ENCODE results near the gene CTSD.

Gene CTSD

GRCh38 chr11:1744891-1745700 is 18.6 kb downstream of the CTSD start:
- no peak for DNase-seq (ENCODE audit: low read depth)

DNA sequence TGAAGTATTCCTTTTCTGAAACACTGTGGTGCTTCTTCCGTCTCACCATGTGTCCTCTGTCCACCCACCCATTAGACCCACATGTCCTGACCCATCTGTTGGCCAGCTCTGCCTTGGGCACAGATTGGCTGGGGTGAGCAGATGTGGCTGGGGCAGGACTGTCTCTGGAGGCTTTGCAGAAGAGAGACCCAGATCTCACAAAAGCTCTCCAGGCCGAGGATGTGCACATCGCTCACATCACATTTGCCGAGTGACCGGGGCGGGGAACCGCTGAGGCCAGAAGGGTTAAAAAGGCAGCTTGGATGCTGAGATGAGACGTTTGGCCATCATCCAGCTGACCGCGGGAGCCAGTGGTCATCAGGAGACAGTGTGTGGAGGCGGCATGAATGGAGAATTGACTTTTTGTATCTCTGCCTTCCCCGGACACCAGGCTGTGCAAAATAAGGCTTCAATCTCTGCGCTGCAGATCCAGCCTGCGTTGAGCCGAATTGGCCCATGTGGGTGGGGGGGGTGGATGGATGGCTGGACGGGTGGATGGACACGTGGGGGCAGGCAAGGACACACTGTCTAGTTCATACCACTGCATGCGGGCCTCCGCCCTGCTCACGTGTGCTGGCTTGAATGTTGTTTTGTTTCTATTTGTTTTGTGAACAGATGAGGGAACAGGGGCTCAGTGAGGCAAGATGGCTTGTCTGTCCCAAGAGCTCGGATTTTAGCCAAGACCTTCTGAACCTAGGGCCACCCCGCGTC is 19.4 kb downstream of the CTSD start:
- no peak for DNase-seq (ENCODE audit: low read depth)

- DNase-seq (ENCODE audit: low read depth) = no peak
Observed at GRCh38 chr11:1743585-1744136, 20.1 kb downstream of the CTSD start.

- DNase-seq (ENCODE audit: low read depth) = no peak
Observed at GRCh38 chr11:1742869-1743584, 20.7 kb downstream of the CTSD start.

DNA sequence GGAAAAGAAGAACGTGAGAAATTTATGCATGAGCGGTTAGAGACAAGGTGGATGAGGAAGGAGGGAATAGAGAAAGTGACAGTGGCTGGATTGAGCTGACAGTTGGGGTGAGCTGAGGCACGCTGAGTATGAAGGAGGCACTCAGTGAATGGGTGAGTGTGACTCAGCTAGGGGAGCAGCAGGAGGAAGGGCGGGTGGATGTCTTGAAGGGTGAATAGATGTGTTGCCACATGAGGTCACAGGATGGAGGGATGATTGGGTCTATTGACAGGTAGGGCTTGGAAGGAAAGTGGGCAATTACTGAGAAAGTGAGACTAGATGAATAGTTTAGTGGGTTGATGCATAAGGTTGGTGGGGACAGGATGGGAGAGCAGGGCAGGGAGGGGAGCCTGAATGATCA is 21.4 kb downstream of the CTSD start:
- no peak for DNase-seq (ENCODE audit: low read depth)

GRCh38 chr11:1741741-1742140 is 22.0 kb downstream of the CTSD start:
- DNase-seq (ENCODE audit: low read depth) = no peak

- no peak for DNase-seq (ENCODE audit: low read depth)
Observed at GRCh38 chr11:1740786-1741530, 22.8 kb downstream of the CTSD start.

DNA sequence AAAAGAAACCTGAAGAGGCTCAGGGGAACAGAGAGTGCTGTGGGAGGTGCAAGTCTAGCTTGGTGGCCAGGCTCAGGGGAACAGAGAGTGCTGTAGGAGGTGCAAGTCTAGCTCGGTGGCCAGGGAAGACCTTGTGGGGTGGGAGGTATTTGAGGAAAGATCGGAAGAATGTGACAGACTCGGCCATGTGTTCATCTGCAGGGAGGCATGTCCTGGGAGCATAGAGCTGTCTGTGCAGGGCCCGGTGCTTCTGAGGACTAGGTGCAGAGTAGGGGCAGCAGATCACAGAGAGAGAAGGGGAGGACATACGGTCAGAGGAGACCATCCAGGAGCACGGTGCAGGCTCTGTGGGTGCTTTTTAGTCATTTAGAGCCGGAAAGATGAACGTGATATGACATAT is 24.2 kb downstream of the CTSD start:
- no peak for DNase-seq (ENCODE audit: low read depth)

GRCh38 chr11:1738380-1738779 is 25.3 kb downstream of the CTSD start:
- no peak for DNase-seq (ENCODE audit: low read depth)

DNA sequence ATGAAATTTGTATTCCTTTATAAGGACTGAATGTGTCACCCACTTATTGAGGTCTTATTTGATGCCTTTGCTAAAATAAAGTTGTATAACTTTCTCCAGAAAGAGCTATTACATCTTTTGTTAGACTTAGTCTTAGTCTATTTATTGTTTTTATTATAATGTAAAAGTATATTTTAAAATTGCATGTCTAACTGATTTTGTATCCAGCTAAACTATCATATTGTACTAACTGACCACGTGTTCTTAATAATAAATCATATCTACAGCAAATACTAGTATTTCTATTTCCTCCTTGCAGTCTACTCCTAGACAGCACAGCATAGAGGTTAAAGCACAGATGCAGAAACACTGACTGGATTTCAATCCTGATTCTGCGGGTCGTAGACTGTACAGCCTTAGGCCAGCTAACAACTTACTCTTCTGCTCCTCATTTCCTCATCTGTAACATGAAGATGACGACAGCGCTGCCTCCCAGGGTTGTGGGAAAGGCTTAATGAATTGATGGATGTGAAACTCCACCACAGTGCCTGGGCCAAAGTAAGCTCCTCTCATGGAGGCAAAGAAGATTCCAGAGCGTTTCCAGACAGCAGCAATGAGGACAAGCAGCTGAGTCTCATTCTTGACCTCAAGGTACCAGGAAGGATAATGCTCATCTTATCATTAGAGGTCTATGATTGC is 26.5 kb downstream of the CTSD start:
- no peak for DNase-seq (ENCODE audit: low read depth)

DNA sequence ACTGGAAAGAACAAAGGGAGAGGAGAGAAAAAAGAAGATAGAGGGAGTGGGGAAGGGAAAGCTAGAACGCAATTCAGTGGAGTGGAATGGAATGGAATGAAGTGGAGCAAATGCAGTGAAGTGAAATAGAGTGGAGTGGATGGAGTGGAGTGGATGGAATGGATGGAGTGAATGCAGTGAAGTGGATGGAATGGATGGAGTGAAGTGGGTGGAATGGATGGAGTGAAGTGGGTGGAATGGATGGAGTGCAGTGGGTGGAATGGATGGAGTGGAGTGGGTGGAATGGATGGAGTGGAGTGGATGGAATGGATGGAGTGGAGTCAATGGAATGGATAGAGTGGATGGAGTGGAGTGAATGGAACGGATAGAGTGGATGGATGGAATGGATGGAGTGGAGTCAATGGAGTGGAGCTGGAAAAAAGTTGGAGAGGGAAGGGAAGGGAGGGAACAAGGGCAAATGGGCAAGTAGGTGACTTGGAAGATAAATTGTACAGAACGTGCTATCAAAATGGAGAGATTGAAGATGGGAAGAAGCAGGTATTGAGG is 27.2 kb downstream of the CTSD start:
- no peak for DNase-seq (ENCODE audit: low read depth)

GRCh38 chr11:1735271-1735670 is 28.5 kb downstream of the CTSD start:
- DNase-seq (ENCODE audit: low read depth) = no peak

DNA sequence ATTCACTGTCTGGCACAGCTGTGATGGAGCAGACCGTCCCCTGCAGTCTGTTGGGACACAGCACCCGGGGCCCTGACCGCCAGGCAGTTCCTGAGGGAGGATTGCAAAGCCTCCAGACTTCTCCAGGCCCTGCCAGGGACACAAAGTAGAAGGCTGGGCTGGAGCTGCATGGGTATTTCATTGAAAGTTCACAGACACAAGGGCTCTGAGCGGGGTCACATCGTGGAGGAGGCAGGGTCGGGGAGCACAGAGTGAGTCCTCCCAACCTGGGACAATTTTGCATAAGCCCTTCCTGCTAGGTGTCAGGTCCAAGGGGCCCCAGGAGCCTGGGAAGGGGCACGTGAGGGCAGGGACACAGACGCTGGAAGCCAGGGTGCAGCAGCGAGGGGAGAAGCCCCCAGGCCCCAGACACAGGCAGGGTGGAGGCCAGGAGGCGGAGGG is 29.1 kb downstream of the CTSD start:
- DNase-seq (ENCODE audit: low read depth) = no peak

GRCh38 chr11:1733716-1734640 is 29.7 kb downstream of the CTSD start:
- no peak for DNase-seq (ENCODE audit: low read depth)

DNA sequence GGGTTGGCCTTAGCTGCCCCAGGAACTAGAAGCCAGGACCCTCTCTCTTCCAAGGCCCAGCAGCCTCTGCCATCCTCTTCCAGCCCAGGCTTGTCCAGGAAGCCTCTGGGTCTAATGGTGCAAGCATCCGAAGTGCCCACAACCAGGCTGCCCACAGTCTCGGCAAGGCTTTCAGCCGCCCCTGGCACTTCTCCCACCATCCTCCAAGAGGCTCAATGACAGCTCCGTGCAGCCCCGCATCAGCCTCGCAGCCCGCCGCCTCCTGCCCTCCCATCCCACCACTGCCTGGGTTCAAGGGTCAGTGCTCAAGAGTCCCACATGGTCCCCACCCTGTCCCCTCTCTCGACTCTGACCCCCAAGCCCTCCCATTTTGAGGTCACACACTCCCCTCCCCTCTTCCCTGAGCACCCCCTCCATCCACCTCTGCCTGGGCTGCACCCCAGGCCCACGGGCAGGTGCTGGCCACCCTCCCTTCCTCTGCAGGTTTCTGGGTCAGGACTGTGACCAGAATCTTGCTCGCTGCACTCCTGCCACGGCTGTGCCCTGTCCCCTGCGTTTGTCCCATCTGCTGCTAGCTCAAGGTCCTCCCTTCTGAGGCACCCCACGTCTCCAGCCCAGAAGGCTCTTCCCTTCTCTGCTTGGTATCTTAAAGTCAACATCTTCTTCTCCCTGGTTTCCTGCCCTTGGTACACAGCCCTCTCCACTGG is 30.6 kb downstream of the CTSD start:
- no peak for DNase-seq (ENCODE audit: low read depth)

GRCh38 chr11:1732418-1733008 is 31.2 kb downstream of the CTSD start:
- DNase-seq (ENCODE audit: low read depth) = no peak

GRCh38 chr11:1731451-1732059 is 32.2 kb downstream of the CTSD start:
- DNase-seq (ENCODE audit: low read depth) = no peak

- no peak for DNase-seq (ENCODE audit: low read depth)
Observed at GRCh38 chr11:1730059-1730629, 33.6 kb downstream of the CTSD start.
